GM21447 (cell line): ENCODE measurements around the gene COG8.

ENCODE experiments used
- ATAC-seq: cut with Tn5 transposase; IDR thresholded peaks from one replicate; pipeline ENCODE4 v1.9.1; 2021; ENCODE audit not compliant: unreplicated experiment

The COG8 gene

GRCh38 chr16:69346683-69347082 is 7.3 kb upstream of the COG8 start:
- no peak for ATAC-seq

GRCh38 chr16:69345923-69346322 is 6.6 kb upstream of the COG8 start:
- no peak for ATAC-seq

GRCh38 chr16:69344171-69344570 is 4.8 kb upstream of the COG8 start:
- ATAC-seq, result no peak

- no peak for ATAC-seq
Observed at GRCh38 chr16:69340095-69340644, 806 bp upstream of the COG8 start.

GRCh38 chr16:69338557-69339288 is 641 bp downstream of the COG8 start:
- ATAC-seq, result no peak

GRCh38 chr16:69334696-69335095 is 4.7 kb downstream of the COG8 start:
- ATAC-seq, result no peak

GRCh38 chr16:69330286-69331109 is 8.9 kb downstream of the COG8 start, which contains the start of gene PDF:
PDF (minus strand) TSS chr16:69330588; CDS start chr16:69330570, 18 bp downstream.
- ATAC-seq, result peak; percentile 91

- peak; percentile 35 for ATAC-seq
Observed at GRCh38 chr16:69329369-69330285, 9.7 kb downstream of the COG8 start.

GRCh38 chr16:69328854-69329316 is 10.5 kb downstream of the COG8 start:
- no peak for ATAC-seq

GRCh38 chr16:69327585-69328310 is 11.6 kb downstream of the COG8 start:
- ATAC-seq, result no peak

- no peak for ATAC-seq
Observed at GRCh38 chr16:69326172-69326873, 13.0 kb downstream of the COG8 start.

- ATAC-seq, result no peak
Observed at GRCh38 chr16:69325784-69326171, 13.6 kb downstream of the COG8 start.

GRCh38 chr16:69324585-69325253 is 14.6 kb downstream of the COG8 start:
- ATAC-seq, result no peak

- ATAC-seq, result no peak
Observed at GRCh38 chr16:69324013-69324531, 15.3 kb downstream of the COG8 start.

GRCh38 chr16:69323415-69323814 is 15.9 kb downstream of the COG8 start:
- ATAC-seq, result no peak

- no peak for ATAC-seq
Observed at GRCh38 chr16:69322343-69322742, 17.0 kb downstream of the COG8 start.

GRCh38 chr16:69321080-69321479 is 18.3 kb downstream of the COG8 start:
- ATAC-seq, result no peak

- no peak for ATAC-seq
Observed at GRCh38 chr16:69320740-69321073, 18.7 kb downstream of the COG8 start.
